GM12891 (cell line): ENCODE measurements around the gene MPND.

ENCODE experiments used
- PAX5 ChIP-seq: IDR thresholded peaks from 2 replicates; pipeline ENCODE4 v1.6.1; 2011; ENCODE audit warnings: low read length, moderate library complexity, mild to moderate bottlenecking; ENCODE audit not compliant: insufficient read depth, severe bottlenecking
- POLR2A ChIP-seq: IDR thresholded peaks from 2 replicates; pipeline ENCODE4 v1.6.1; 2011; ENCODE audit warnings: low read depth, low read length, control low read depth
- POLR2AphosphoS5 ChIP-seq: IDR thresholded peaks from 2 replicates; pipeline ENCODE4 v1.6.1; 2011; ENCODE audit warnings: low read depth, low read length, control low read depth
- SPI1 ChIP-seq: IDR thresholded peaks from 2 replicates; pipeline ENCODE4 v1.6.1; 2011; ENCODE audit warnings: low read depth, low read length, control low read depth
- TAF1 ChIP-seq: IDR thresholded peaks from 2 replicates; pipeline ENCODE4 v1.6.1; 2011; ENCODE audit warnings: low read depth, low read length, control low read depth

- no peak for TF ChIP-seq POLR2AphosphoS5
- no peak for TF ChIP-seq SPI1
- no peak for TF ChIP-seq POLR2A
- no peak for TF ChIP-seq TAF1
- TF ChIP-seq PAX5: no peak
Measured at GRCh38 chr19:4365341-4365740, 22.0 kb downstream of the MPND start.
